Kidney (tissue), 14 donors: ENCODE results near the gene LIN7C. TPM values are rescaled to one million over a fixed set of nuclear protein-coding genes. Genes with fewer than 3 reads are reported as not detected.
A peak's percentile ranks its signal among the peaks of the same experiment; 100 is the strongest.

Experiments used
- DNase-seq, 5 donors: peaks; one replicate each; pipeline ENCODE4 v3.0.0-alpha.2; 2013 to 2020
- FAIRE-seq: peaks from 2 replicates; lab custom pipeline; 2012; peaks lifted over from hg19 to GRCh38; lab: Jason Lieb, UNC
- H3K27ac ChIP-seq, 2 donors: one replicate each; pipeline ENCODE4 v1.7.0; 2013; ENCODE audit warnings: low read depth in 2 of 2, low read length in 2 of 2, inconsistent platforms in 1 of 2
- H3K27me3 ChIP-seq: one replicate; pipeline ENCODE4 v1.7.1; 2013; ENCODE audit warnings: low read length, inconsistent platforms; ENCODE audit not compliant: control insufficient read depth, insufficient read depth
- H3K36me3 ChIP-seq, 3 donors: one replicate each; pipeline versions ENCODE4 v1.7.0 to v1.7.1; 2013; ENCODE audit warnings: low read length in 3 of 3, control low read depth in 1 of 3, inconsistent platforms in 1 of 3; ENCODE audit not compliant: insufficient read depth in 3 of 3, control insufficient read depth in 2 of 3
- H3K4me1 ChIP-seq, 3 donors: one replicate each; pipeline versions ENCODE4 v1.7.0 to v1.7.1; 2013; ENCODE audit warnings: low read length in 3 of 3, inconsistent platforms in 1 of 3, low read depth in 1 of 3; ENCODE audit not compliant: control insufficient read depth in 2 of 3, insufficient read depth in 2 of 3
- H3K4me3 ChIP-seq, 3 donors: one replicate each; pipeline versions ENCODE4 v1.7.0 to v1.8.1; 2013; ENCODE audit warnings: low read length in 3 of 3, control low read depth in 1 of 3, inconsistent platforms in 1 of 3
- H3K9ac ChIP-seq, 3 donors: one replicate each; pipeline versions ENCODE4 v1.7.0 to v1.7.1; 2013; ENCODE audit warnings: low read length in 3 of 3, control low read depth in 1 of 3, inconsistent platforms in 1 of 3
- H3K9me3 ChIP-seq, 3 donors: one replicate each; pipeline versions ENCODE4 v1.7.0 to v1.7.1; 2013; ENCODE audit warnings: low read length in 3 of 3, control low read depth in 1 of 3, inconsistent platforms in 1 of 3; ENCODE audit not compliant: control insufficient read depth in 2 of 3, insufficient read depth in 1 of 3
- intact Hi-C: fragments of 100-400 bp; cut with DNase I; formaldehyde crosslinking; loops from one replicate; pipeline ENCODE4 v1.11.1; 2022
- polyA plus RNA-seq: library from polyadenylated mRNA; stranded (reverse); fragments of 350-450 nt; fragmentation: Illumina TruSeq; extraction: RNeasy Lipid Tissue Mini Kit (QIAGEN cat#74804); gene quantifications from one replicate; pipeline ENCODE4 v1.2.3, GENCODE V29; 2014; ENCODE audit warnings: low read depth, low replicate concordance; ENCODE audit not compliant: insufficient read depth
- total RNA-seq: library from RNA; stranded (reverse); fragmentation: NEBNext Ultra II Directional; extraction: Animal tissue kit (Norgen Biotek cat#: 25700); gene quantifications from one replicate; pipeline ENCODE4 v1.2.1, GENCODE V29; 2021
- TF ChIP-seq, protein P1 (sequence below): IDR thresholded peaks from 3 replicates; pipeline ENCODE4 v1.5.1; 2012; ENCODE audit warnings: mild to moderate bottlenecking, moderate library complexity, borderline replicate concordance; ENCODE audit not compliant: insufficient read depth; ENCODE audit errors: extremely low read depth
- donor health status: control.
- donor health status: control.
- donor health status: control.
- donor health status: control.
- donor health status: control.
- donor health status: DM: yes; HTN: yes; CAD: no.
- donor health status: Normal renal cell carcinoma (clear cell type).

LIN7C gene
- total and polyA plus RNA-seq, 2 donors from 2014 or later, result 9.1 to 37.8 TPM

DNA sequence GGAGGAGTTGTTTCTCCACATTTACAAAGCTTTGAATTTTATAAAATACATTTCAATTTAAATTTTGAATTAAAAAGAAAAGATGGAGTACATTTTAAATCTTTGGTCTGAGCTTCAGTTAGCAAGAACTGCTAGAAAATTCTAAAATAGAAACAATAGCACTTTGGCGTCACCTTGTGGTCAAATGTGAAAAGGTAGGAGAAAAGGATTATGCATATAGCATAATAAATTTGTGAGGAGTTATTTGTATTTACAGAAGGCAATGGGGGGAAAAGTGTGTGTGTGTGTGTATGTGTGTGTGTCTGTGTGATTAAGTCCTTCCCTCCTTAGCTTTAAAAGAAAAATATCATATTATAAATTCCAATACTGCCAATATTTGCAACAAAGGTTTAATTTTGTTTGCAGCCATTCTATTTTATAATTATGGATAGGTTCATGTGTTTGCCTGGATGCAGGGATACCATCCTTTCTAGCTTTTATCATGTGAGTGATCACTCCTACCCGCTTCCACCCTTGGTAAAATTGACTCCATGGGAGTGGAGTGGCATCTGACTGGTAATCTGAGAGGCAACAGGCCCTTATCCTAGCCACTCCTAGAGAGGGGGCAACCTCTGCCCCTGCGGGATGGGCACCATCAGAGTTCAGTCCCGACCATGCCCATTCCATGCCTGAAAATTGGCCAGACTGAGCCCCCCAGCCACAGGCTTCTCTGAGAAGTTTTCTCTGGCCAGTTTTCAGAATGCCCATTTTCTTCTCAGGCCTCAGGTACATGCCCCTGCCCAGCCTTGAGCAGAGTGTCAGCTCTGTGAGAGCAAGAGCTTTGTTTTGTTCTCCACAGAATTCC is 20.4 kb downstream of the LIN7C start:
- intact Hi-C loops, result loop anchor here (5.0 kb wide), 1 partner anchor 304 kb away; no protein-coding TSS in a partner anchor
- DNase-seq (peak in 2 of 5 donors; percentile 81 to 84), FAIRE-seq (peak; percentile 95)
- Histone ChIP-seq H3K27ac (no peak overlapping the region), H3K4me3 (no peak overlapping the region), H3K36me3 (peaks cover under 1 to 2% (median 2%) of the 10 kb centered on the region in 3 donors), H3K9me3 (no peaks in the 10 kb centered on the region), H3K27me3 (no peaks in the 10 kb centered on the region), H3K4me1 (no peaks in the 10 kb centered on the region), H3K9ac (no peak overlapping the region)
- TF ChIP-seq, protein P1, sequence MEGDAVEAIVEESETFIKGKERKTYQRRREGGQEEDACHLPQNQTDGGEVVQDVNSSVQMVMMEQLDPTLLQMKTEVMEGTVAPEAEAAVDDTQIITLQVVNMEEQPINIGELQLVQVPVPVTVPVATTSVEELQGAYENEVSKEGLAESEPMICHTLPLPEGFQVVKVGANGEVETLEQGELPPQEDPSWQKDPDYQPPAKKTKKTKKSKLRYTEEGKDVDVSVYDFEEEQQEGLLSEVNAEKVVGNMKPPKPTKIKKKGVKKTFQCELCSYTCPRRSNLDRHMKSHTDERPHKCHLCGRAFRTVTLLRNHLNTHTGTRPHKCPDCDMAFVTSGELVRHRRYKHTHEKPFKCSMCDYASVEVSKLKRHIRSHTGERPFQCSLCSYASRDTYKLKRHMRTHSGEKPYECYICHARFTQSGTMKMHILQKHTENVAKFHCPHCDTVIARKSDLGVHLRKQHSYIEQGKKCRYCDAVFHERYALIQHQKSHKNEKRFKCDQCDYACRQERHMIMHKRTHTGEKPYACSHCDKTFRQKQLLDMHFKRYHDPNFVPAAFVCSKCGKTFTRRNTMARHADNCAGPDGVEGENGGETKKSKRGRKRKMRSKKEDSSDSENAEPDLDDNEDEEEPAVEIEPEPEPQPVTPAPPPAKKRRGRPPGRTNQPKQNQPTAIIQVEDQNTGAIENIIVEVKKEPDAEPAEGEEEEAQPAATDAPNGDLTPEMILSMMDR, result peak; percentile 94

DNA sequence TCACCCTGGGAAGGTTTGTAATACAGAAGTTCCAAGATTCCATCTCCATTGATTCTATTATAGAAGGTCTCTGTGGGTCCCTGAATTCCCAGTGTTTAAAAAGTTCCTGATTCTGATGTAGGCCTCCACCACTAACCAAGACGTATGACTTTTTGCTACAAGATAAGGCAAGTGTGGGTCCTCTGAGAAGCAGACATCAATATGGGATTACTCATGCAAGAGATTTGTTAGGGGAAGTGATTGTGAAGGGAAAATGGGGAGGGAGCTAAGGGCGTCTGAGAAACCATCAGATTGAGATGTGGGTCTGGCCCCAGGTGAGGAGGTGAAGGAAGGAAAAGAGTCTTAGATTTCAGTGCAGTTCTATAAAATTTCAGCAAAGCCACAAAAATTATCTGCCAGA is 23.8 kb downstream of the LIN7C start:
- H3K4me3 ChIP-seq, result no peak overlapping the region
- no peak for DNase-seq
- H3K9me3 ChIP-seq, result no peaks in the 10 kb centered on the region
- TF ChIP-seq, protein P1, result no peak
- no peak overlapping the region for H3K27ac ChIP-seq
- H3K36me3 ChIP-seq, result no peaks in the 10 kb centered on the region
- no peak overlapping the region for H3K9ac ChIP-seq
- intact Hi-C loops, result no loop called here
- H3K27me3 ChIP-seq, result no peaks in the 10 kb centered on the region
- no peak for FAIRE-seq
- H3K4me1 ChIP-seq, result no peaks in the 10 kb centered on the region

GRCh38 chr11:27481992-27482391 is 24.6 kb downstream of the LIN7C start:
- Histone ChIP-seq H3K4me1 (no peaks in the 10 kb centered on the region), H3K27me3 (no peaks in the 10 kb centered on the region), H3K27ac (no peak overlapping the region), H3K36me3 (no peaks in the 10 kb centered on the region), H3K9ac (no peak overlapping the region), H3K4me3 (no peak overlapping the region), H3K9me3 (no peaks in the 10 kb centered on the region)
- DNase-seq (no peak), FAIRE-seq (no peak)
- intact Hi-C loops, result no loop called here
- TF ChIP-seq, protein P1, result no peak
